ENCODE measurements around the gene MLST8.

Gene MLST8

DNA sequence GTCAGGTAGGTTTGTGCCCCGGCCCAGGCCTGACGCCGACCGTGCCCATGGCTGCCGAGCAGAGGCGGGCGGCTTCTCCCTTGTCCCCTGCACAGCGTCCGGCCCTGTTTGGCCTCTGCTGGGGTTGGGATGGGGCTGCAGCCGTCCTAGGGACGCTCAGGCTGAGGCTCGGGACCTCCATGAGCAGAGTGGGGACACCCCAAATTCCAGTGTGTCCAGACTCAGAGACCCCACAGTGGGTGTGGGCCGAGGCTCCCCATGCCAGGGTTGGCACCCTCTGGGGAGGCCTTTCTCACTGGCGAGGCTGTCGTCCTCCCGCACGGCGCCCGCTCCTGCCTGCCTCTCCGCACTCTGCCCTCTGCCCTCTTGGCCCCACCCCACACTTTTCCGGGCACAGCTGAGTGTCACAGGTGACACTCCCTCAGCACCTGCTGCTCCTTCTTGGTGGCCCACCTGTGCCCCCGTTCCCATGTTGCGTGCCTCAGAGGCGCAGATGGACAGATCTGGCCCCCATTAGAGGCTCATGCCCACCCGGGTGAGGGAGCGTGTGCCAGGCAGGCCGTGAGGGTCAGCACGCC lies 33.6 kb upstream of the MLST8 start:
- H3K36me3 ChIP-seq (ENCODE audit: control insufficient read depth, insufficient read depth, low read length), result peaks cover 37% of the 10 kb centered on the region
- TF ChIP-seq, protein P1, sequence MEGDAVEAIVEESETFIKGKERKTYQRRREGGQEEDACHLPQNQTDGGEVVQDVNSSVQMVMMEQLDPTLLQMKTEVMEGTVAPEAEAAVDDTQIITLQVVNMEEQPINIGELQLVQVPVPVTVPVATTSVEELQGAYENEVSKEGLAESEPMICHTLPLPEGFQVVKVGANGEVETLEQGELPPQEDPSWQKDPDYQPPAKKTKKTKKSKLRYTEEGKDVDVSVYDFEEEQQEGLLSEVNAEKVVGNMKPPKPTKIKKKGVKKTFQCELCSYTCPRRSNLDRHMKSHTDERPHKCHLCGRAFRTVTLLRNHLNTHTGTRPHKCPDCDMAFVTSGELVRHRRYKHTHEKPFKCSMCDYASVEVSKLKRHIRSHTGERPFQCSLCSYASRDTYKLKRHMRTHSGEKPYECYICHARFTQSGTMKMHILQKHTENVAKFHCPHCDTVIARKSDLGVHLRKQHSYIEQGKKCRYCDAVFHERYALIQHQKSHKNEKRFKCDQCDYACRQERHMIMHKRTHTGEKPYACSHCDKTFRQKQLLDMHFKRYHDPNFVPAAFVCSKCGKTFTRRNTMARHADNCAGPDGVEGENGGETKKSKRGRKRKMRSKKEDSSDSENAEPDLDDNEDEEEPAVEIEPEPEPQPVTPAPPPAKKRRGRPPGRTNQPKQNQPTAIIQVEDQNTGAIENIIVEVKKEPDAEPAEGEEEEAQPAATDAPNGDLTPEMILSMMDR (IDR thresholded peaks at IDR 0.05; ENCODE audit: insufficient read depth, low read length, poor library complexity, severe bottlenecking), result no peak
- no peaks in the 10 kb centered on the region for H3K27me3 ChIP-seq (replicated peaks; ENCODE audit: control insufficient read depth, insufficient read depth, low read length)
- no peak overlapping the region for H3K4me3 ChIP-seq (replicated peaks; ENCODE audit: low read depth, low read length)
- no peak for DNase-seq (ENCODE audit: extremely low read depth, insufficient read length)

DNA sequence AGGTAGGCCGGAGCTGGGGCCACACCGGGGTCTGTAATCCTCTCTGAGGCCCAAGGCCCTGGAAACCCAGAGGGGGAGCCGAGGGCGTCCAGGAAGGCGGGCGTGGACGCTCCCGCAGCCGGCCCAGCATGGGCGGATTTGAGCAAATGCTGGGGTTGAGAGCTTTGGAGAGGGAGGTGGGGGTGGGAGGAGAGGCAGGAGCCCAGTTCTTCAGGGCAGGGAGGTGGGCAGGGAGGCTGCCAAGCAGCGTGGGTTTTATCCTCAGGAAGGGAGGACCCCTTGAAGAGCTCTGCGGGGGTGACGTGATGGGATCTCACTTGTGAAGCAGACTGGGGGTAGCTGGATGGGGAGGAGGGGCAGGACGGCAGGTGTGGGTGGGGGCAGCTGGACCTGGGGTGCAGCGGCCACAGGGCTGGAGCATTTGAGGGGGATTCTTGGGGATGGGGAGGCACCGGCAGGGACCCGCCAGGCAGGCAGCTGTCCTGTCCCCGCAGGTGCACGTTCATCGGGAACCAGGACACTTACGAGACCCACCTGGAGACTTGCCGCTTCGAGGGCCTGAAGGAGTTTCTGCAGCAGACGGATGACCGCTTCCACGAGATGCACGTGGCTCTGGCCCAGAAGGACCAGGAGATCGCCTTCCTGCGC lies 32.4 kb upstream of the MLST8 start:
- H3K4me3 ChIP-seq (replicated peaks; ENCODE audit: low read depth, low read length), result no peak overlapping the region
- no peaks in the 10 kb centered on the region for H3K27me3 ChIP-seq (replicated peaks; ENCODE audit: control insufficient read depth, insufficient read depth, low read length)
- TF ChIP-seq, protein P1 (IDR thresholded peaks at IDR 0.05; ENCODE audit: insufficient read depth, low read length, poor library complexity, severe bottlenecking), result no peak
- peaks cover 40% of the 10 kb centered on the region for H3K36me3 ChIP-seq (ENCODE audit: control insufficient read depth, insufficient read depth, low read length)
- DNase-seq (ENCODE audit: extremely low read depth, insufficient read length), result no peak

DNA sequence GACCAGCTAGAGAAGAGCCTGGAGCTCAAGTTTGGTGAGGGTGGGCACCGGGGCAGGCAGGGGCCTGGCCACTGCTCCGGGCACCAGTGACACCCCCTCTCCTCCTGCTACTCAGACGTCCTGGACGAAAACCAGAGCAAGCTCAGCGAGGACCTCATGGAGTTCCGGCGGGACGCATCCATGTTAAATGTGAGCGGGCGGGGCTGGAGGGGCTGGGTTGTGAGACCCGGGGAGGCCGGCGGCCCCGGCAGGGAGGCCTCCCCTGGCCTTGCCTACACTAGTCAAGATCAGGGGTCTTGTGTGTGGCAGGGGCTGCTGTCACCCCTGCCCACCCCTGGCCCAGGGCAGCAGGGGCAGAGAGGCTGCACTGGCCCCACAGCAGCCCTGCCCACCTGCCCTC lies 31.9 kb upstream of the MLST8 start:
- no peaks in the 10 kb centered on the region for H3K27me3 ChIP-seq (replicated peaks; ENCODE audit: control insufficient read depth, insufficient read depth, low read length)
- TF ChIP-seq, protein P1 (IDR thresholded peaks at IDR 0.05; ENCODE audit: insufficient read depth, low read length, poor library complexity, severe bottlenecking), result no peak
- DNase-seq (ENCODE audit: extremely low read depth, insufficient read length), result no peak
- H3K36me3 ChIP-seq (ENCODE audit: control insufficient read depth, insufficient read depth, low read length), result peaks cover 36% of the 10 kb centered on the region
- H3K4me3 ChIP-seq (replicated peaks; ENCODE audit: low read depth, low read length), result no peak overlapping the region

GRCh38 chr16:2173916-2174315 lies 31.3 kb upstream of the MLST8 start:
- Histone ChIP-seq H3K27me3 (replicated peaks; ENCODE audit: control insufficient read depth, insufficient read depth, low read length) (no peaks in the 10 kb centered on the region), H3K36me3 (ENCODE audit: control insufficient read depth, insufficient read depth, low read length) (peaks cover 33% of the 10 kb centered on the region), H3K4me3 (replicated peaks; ENCODE audit: low read depth, low read length) (no peak overlapping the region)
- TF ChIP-seq, protein P1 (IDR thresholded peaks at IDR 0.05; ENCODE audit: insufficient read depth, low read length, poor library complexity, severe bottlenecking), result no peak
- no peak for DNase-seq (ENCODE audit: extremely low read depth, insufficient read length)

DNA sequence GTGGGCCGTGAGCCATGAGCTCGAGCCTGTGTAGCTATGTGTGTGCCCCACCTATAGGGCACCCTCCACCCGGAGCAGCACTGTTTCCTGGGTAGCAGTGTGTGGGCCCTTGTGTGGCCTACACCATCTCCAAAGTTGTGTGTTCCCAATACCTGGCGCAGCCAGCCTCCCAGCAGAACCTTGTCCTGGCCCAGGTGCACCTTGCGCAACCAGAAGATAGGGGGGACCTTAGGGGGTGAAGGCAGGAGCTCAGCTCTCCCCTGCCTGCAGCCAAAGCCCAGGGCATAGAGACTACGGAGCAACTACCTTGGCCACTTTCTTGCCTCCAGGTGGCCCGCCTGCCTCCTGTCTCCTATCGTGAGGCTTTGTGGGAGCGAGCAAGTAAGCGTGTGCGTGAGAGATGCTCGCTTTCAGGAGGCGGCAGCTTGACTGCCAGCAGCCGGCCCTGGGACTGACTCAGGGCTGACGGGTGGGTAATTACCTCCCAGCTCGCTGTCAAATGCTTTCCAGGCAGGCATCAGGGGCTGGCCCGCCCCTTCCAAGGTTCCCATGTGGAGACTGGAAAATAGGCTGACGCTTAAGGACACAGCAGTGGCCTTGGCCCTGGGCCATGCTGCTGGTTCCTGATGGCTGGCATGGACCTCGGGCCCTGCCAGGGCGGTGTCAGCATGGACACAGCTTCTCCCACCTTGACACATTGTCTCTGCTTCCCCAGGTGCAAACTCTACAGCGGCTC lies 30.7 kb upstream of the MLST8 start:
- H3K27me3 ChIP-seq (replicated peaks; ENCODE audit: control insufficient read depth, insufficient read depth, low read length), result no peaks in the 10 kb centered on the region
- H3K4me3 ChIP-seq (replicated peaks; ENCODE audit: low read depth, low read length), result no peak overlapping the region
- DNase-seq (ENCODE audit: extremely low read depth, insufficient read length), result no peak
- TF ChIP-seq, protein P1 (IDR thresholded peaks at IDR 0.05; ENCODE audit: insufficient read depth, low read length, poor library complexity, severe bottlenecking), result no peak
- H3K36me3 ChIP-seq (ENCODE audit: control insufficient read depth, insufficient read depth, low read length), result peaks cover 33% of the 10 kb centered on the region
